ENCODE data around the gene SLC30A7. TPM values are rescaled to one million over a fixed set of nuclear protein-coding genes. Genes with fewer than 3 reads are reported as not detected.

The SLC30A7 gene
- total and polyA plus RNA-seq, 2 of the 13 experiments (the other 11 are each of a cell fraction or from before 2014, with no cell fraction given): 8.3 to 40.8 TPM

DNA sequence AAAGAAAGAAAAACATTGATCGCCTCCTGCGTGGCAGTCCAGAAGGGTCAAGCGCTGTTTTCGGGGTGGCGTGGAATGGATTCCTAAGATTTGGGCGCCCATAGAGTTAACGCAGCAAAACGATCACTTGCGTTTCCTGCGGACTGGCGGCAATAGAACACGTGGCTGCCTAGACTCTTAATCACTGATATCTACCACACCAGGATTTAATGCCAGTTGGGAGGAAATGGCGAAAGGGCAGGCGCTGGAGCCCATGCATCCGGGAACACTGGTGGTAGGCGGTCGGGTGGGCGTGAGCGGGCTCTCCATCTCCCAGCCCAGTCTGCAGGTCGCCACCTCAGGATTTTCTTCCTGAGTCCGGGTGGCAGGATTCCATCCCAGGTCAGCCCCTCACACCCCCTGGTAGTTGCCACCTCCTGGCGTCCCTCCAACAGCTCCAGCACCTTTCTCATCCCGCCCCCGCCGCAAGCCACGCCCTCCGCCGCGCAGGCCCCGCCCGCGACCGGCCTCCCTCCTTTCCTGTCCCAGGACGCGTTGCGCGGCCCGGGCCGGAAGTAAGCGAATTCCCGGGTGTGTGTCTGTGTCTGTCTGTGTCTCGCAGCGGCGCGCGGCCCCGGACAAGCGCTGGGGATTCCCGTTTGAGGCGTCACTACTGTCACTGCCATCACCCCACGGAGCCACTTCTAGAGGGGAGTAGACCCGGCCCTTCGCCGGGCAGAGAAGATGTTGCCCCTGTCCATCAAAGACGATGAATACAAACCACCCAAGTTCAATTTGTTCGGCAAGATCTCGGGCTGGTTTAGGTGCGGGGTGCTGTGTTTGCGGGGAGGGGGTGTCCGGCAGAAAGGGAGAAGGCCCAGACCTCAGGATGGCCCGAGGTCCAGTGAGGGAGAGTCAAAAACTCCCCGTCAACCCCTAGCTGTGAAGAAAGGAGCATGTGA is at the start of gene SLC30A7 (continued):
- TF ChIP-seq ZNF646 (CRISPR knock-in tag; IDR thresholded peaks at IDR 0.05) (no peak), ZNF207 (IDR thresholded peaks at IDR 0.05; ENCODE audit: borderline replicate concordance) (no peak), ZNF780A (CRISPR knock-in tag; IDR thresholded peaks at IDR 0.05) (0 out of 2 replicates have a peak, but pooled peaks have one; percentile 64), ATRX (CRISPR knock-in tag; IDR thresholded peaks at IDR 0.05; ENCODE audit: borderline replicate concordance) (no peak), MXD3 (CRISPR knock-in tag; IDR thresholded peaks at IDR 0.05) (peak; percentile 77), ZNF44 (CRISPR knock-in tag; IDR thresholded peaks at IDR 0.05) (no peak), KLF15 (CRISPR knock-in tag; IDR thresholded peaks at IDR 0.05; ENCODE audit: borderline replicate concordance) (no peak), KDM4B (CRISPR knock-in tag; IDR thresholded peaks at IDR 0.05) (no peak), MYNN (CRISPR knock-in tag; IDR thresholded peaks at IDR 0.05; ENCODE audit: low read depth) (0 out of 2 replicates have a peak, but pooled peaks have one; percentile 23)
- TF ChIP-seq, protein P1, sequence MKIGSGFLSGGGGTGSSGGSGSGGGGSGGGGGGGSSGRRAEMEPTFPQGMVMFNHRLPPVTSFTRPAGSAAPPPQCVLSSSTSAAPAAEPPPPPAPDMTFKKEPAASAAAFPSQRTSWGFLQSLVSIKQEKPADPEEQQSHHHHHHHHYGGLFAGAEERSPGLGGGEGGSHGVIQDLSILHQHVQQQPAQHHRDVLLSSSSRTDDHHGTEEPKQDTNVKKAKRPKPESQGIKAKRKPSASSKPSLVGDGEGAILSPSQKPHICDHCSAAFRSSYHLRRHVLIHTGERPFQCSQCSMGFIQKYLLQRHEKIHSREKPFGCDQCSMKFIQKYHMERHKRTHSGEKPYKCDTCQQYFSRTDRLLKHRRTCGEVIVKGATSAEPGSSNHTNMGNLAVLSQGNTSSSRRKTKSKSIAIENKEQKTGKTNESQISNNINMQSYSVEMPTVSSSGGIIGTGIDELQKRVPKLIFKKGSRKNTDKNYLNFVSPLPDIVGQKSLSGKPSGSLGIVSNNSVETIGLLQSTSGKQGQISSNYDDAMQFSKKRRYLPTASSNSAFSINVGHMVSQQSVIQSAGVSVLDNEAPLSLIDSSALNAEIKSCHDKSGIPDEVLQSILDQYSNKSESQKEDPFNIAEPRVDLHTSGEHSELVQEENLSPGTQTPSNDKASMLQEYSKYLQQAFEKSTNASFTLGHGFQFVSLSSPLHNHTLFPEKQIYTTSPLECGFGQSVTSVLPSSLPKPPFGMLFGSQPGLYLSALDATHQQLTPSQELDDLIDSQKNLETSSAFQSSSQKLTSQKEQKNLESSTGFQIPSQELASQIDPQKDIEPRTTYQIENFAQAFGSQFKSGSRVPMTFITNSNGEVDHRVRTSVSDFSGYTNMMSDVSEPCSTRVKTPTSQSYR (CRISPR knock-in tag; IDR thresholded peaks at IDR 0.05; ENCODE audit: borderline replicate concordance): no peak
- TF ChIP-seq, protein P2, sequence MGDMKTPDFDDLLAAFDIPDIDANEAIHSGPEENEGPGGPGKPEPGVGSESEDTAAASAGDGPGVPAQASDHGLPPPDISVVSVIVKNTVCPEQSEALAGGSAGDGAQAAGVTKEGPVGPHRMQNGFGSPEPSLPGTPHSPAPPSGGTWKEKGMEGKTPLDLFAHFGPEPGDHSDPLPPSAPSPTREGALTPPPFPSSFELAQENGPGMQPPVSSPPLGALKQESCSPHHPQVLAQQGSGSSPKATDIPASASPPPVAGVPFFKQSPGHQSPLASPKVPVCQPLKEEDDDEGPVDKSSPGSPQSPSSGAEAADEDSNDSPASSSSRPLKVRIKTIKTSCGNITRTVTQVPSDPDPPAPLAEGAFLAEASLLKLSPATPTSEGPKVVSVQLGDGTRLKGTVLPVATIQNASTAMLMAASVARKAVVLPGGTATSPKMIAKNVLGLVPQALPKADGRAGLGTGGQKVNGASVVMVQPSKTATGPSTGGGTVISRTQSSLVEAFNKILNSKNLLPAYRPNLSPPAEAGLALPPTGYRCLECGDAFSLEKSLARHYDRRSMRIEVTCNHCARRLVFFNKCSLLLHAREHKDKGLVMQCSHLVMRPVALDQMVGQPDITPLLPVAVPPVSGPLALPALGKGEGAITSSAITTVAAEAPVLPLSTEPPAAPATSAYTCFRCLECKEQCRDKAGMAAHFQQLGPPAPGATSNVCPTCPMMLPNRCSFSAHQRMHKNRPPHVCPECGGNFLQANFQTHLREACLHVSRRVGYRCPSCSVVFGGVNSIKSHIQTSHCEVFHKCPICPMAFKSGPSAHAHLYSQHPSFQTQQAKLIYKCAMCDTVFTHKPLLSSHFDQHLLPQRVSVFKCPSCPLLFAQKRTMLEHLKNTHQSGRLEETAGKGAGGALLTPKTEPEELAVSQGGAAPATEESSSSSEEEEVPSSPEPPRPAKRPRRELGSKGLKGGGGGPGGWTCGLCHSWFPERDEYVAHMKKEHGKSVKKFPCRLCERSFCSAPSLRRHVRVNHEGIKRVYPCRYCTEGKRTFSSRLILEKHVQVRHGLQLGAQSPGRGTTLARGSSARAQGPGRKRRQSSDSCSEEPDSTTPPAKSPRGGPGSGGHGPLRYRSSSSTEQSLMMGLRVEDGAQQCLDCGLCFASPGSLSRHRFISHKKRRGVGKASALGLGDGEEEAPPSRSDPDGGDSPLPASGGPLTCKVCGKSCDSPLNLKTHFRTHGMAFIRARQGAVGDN (CRISPR knock-in tag; IDR thresholded peaks at IDR 0.05): peak; percentile 83
- TF ChIP-seq, protein P3, sequence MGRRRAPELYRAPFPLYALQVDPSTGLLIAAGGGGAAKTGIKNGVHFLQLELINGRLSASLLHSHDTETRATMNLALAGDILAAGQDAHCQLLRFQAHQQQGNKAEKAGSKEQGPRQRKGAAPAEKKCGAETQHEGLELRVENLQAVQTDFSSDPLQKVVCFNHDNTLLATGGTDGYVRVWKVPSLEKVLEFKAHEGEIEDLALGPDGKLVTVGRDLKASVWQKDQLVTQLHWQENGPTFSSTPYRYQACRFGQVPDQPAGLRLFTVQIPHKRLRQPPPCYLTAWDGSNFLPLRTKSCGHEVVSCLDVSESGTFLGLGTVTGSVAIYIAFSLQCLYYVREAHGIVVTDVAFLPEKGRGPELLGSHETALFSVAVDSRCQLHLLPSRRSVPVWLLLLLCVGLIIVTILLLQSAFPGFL (CRISPR knock-in tag; IDR thresholded peaks at IDR 0.05): no peak
